Measurements from ENCODE around the gene FAM168A.
A peak's percentile ranks its signal among the peaks of the same experiment; 100 is the strongest.

Gene FAM168A

GRCh38 chr11:73554671-73555320 lies 43.1 kb downstream of the FAM168A start:
- no peak for DNase-seq

DNA sequence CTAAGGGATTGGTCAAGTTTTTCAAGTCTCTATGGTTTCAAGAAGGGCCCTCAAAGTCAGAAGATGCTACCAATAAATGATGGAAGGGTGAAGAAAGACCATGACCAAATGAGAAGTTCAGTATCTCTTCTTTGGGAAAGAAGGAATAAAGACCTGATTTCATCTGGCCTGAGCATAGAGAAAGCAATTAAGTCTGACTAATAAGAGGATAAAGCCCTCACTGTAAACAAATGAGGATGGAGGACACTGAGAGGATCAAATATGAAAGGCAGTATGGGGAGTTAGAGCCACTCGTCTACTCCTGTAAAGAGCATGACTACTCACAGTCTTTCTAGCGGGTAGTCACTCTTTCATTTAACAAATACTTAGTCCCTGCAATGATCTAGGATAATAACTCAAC lies 44.6 kb downstream of the FAM168A start:
- DNase-seq: peak; percentile 73

- DNase-seq: peak; percentile 43
These were observed 46.2 kb downstream of the FAM168A start for GRCh38 chr11:73551677-73552076.

DNA sequence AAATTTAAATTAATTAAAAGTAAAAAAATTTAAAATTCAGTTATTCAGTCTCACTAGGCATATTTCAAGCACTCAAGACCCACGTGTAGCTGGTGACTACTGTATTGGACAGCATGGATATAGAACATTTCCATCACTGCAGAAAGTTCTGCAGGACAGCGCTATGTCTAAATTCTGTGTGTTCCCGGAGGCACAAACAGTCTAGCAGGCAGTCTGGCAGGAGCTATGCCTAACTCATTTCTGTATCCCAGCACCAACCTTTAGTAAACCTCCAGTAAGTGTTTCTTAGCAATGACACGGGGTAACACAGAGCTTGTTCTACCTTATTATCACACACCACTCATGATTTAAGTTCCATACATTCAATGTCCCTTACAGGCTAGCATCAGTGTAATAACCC lies 48.5 kb downstream of the FAM168A start:
- DNase-seq: no peak

GRCh38 chr11:73547706-73548595 lies 50.0 kb downstream of the FAM168A start:
- no peak for DNase-seq

GRCh38 chr11:73542175-73542574 lies 55.7 kb downstream of the FAM168A start:
- DNase-seq: no peak

- DNase-seq: peak; percentile 60
These were observed 58.3 kb downstream of the FAM168A start for GRCh38 chr11:73539506-73540084.

- DNase-seq: no peak
These were observed 59.5 kb downstream of the FAM168A start for GRCh38 chr11:73538381-73538872.

DNA sequence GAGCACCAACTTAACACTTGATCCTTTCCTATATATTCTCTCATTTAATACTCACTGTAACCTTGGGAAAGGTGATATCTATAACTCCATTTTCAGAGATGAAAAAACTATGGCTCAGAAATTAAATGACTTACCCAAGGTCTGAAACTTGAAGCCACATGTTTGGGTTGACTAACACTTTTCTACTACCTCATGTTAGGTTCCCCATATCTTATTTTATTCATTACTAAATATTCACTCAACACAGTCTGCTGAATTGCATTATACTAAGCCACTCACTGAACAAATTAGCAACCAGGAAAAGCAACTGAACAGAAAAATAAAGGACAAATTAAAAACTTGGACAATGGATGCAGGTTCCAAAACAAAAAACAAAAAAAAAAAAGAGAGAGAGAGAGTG lies 59.9 kb downstream of the FAM168A start:
- no peak for DNase-seq

- DNase-seq: no peak
These were observed 61.0 kb downstream of the FAM168A start for GRCh38 chr11:73536961-73537360.

GRCh38 chr11:73532310-73532709 lies 65.6 kb downstream of the FAM168A start:
- DNase-seq: no peak

- DNase-seq: no peak
These were observed 66.5 kb downstream of the FAM168A start for GRCh38 chr11:73531386-73531785.

- peak; percentile 3 for DNase-seq
These were observed 67.8 kb downstream of the FAM168A start for GRCh38 chr11:73530109-73530508.

- no peak for DNase-seq
These were observed 68.7 kb downstream of the FAM168A start for GRCh38 chr11:73529204-73529530.

- DNase-seq: no peak
These were observed 69.3 kb downstream of the FAM168A start for GRCh38 chr11:73528483-73529203.

- no peak for DNase-seq
These were observed 69.9 kb downstream of the FAM168A start for GRCh38 chr11:73528013-73528412.

DNA sequence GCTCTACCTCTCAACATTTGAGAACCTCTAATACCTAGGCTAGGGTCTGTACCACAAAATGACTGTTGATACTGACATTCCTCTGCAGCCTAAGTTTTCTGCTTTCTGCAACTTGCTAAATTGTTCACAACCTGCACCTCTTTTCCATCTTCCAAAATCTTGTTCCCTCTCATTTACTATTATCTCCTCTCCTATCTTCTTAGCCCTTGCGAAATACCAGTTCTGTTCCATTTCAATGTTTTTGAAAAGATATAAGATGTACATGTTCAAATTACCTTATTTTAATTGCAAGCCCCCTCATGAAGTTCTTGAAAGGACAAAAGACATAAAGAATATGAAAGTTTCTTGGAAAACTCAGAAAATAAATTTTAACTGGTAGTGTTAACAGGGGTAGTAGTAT lies 72.3 kb downstream of the FAM168A start:
- no peak for DNase-seq

GRCh38 chr11:73524774-73525173 lies 73.1 kb downstream of the FAM168A start:
- no peak for DNase-seq

- DNase-seq: no peak
These were observed 76.3 kb downstream of the FAM168A start for GRCh38 chr11:73521621-73522020.

GRCh38 chr11:73520353-73521061 lies 77.4 kb downstream of the FAM168A start:
- DNase-seq: no peak

- no peak for DNase-seq
These were observed 78.6 kb downstream of the FAM168A start for GRCh38 chr11:73519266-73519665.

GRCh38 chr11:73518195-73518594 lies 79.7 kb downstream of the FAM168A start:
- peak; percentile 14 for DNase-seq

GRCh38 chr11:73516080-73516479 lies 81.8 kb downstream of the FAM168A start:
- no peak for DNase-seq
